ENCODE data around the gene SPRR5. TPM values are rescaled to one million over a fixed set of nuclear protein-coding genes. Genes with fewer than 3 reads are reported as not detected.

SPRR5 gene
- total RNA-seq, 3 donors from 2014 or later: not detected

GRCh38 chr1:152983234-152983633 lies 36.2 kb downstream of the SPRR5 start:
- H3K4me3 Mint-ChIP-seq: no peak overlapping the region
- ATAC-seq (no peak), DNase-seq (no peak)
- no peaks in the 10 kb centered on the region for H3K36me3 Mint-ChIP-seq (ENCODE audit: insufficient read depth)
- H3K9me3 Mint-ChIP-seq: peaks cover 4% of the 10 kb centered on the region
- peaks cover 41% of the 10 kb centered on the region for H3K27me3 Mint-ChIP-seq (ENCODE audit: low read depth)
- no peaks in the 10 kb centered on the region for H3K4me1 Mint-ChIP-seq (ENCODE audit: low read depth)

- Mint-ChIP-seq H3K4me1 (ENCODE audit: low read depth) (no peaks in the 10 kb centered on the region), H3K36me3 (ENCODE audit: insufficient read depth) (no peaks in the 10 kb centered on the region), H3K4me3 (no peak within 1 kb of the TSS), H3K27me3 (ENCODE audit: low read depth) (peaks cover 38% of the 10 kb centered on the region), H3K9me3 (peaks cover 4% of the 10 kb centered on the region)
- ATAC-seq: no peak
- no peak for DNase-seq
Measured at GRCh38 chr1:152983743-152984142, 36.7 kb downstream of the SPRR5 start, which contains the start of gene SPRR1A. Gene SPRR1A (plus strand): TSS chr1:152984081. CDS start chr1:152985231, 1,150 bp downstream.

- DNase-seq: no peak
- no peaks in the 10 kb centered on the region for H3K36me3 Mint-ChIP-seq (ENCODE audit: insufficient read depth)
- no peaks in the 10 kb centered on the region for H3K4me1 Mint-ChIP-seq (ENCODE audit: low read depth)
- H3K4me3 Mint-ChIP-seq: no peak overlapping the region
- peaks cover 4% of the 10 kb centered on the region for H3K9me3 Mint-ChIP-seq
- peaks cover 26% of the 10 kb centered on the region for H3K27me3 Mint-ChIP-seq (ENCODE audit: low read depth)
- ATAC-seq: no peak
Measured at GRCh38 chr1:152986578-152986977, 39.6 kb downstream of the SPRR5 start.

GRCh38 chr1:152993186-152993585 lies 46.2 kb downstream of the SPRR5 start:
- Mint-ChIP-seq H3K4me1 (ENCODE audit: low read depth) (no peaks in the 10 kb centered on the region), H3K9me3 (peaks cover 6% of the 10 kb centered on the region), H3K4me3 (no peak overlapping the region), H3K36me3 (ENCODE audit: insufficient read depth) (no peaks in the 10 kb centered on the region), H3K27me3 (ENCODE audit: low read depth) (peaks cover 13% of the 10 kb centered on the region)
- ATAC-seq (no peak), DNase-seq (no peak)

GRCh38 chr1:152995842-152996241 lies 48.8 kb downstream of the SPRR5 start:
- H3K4me1 Mint-ChIP-seq (ENCODE audit: low read depth): no peaks in the 10 kb centered on the region
- H3K36me3 Mint-ChIP-seq (ENCODE audit: insufficient read depth): no peaks in the 10 kb centered on the region
- DNase-seq: no peak
- H3K27me3 Mint-ChIP-seq (ENCODE audit: low read depth): peaks cover 23% of the 10 kb centered on the region
- ATAC-seq: no peak
- no peak overlapping the region for H3K4me3 Mint-ChIP-seq
- H3K9me3 Mint-ChIP-seq: peaks cover 6% of the 10 kb centered on the region

- Mint-ChIP-seq H3K36me3 (ENCODE audit: insufficient read depth) (no peaks in the 10 kb centered on the region), H3K27me3 (ENCODE audit: low read depth) (peaks cover 28% of the 10 kb centered on the region), H3K4me1 (ENCODE audit: low read depth) (no peaks in the 10 kb centered on the region), H3K9me3 (peaks cover 6% of the 10 kb centered on the region), H3K4me3 (no peak overlapping the region)
- DNase-seq (no peak), ATAC-seq (no peak)
Measured at GRCh38 chr1:152996633-152997400, 49.8 kb downstream of the SPRR5 start.

- Mint-ChIP-seq H3K4me1 (ENCODE audit: low read depth) (no peaks in the 10 kb centered on the region), H3K27me3 (ENCODE audit: low read depth) (peaks cover 28% of the 10 kb centered on the region), H3K9me3 (peaks cover 6% of the 10 kb centered on the region), H3K36me3 (ENCODE audit: insufficient read depth) (no peaks in the 10 kb centered on the region), H3K4me3 (no peak overlapping the region)
- DNase-seq (no peak), ATAC-seq (no peak)
Measured at GRCh38 chr1:152997901-152998300, 50.9 kb downstream of the SPRR5 start.

- Mint-ChIP-seq H3K9me3 (peaks cover 6% of the 10 kb centered on the region), H3K4me3 (no peak overlapping the region), H3K4me1 (ENCODE audit: low read depth) (no peaks in the 10 kb centered on the region), H3K27me3 (ENCODE audit: low read depth) (peaks cover 28% of the 10 kb centered on the region), H3K36me3 (ENCODE audit: insufficient read depth) (no peaks in the 10 kb centered on the region)
- no peak for DNase-seq
- no peak for ATAC-seq
Measured at GRCh38 chr1:152998476-152998875, 51.5 kb downstream of the SPRR5 start.

Other genes with a start within 250 kb of the SPRR5 start
- not detected for gene LCE2A, start 248.9 kb upstream of the SPRR5 start, total RNA-seq
- not detected for gene LCE4A, start 239.0 kb upstream of the SPRR5 start, total RNA-seq
- gene KPRP, start 189.2 kb upstream of the SPRR5 start, total RNA-seq: not detected
- not detected for gene LCE1F, start 172.1 kb upstream of the SPRR5 start, total RNA-seq
- gene LCE1E, start 160.9 kb upstream of the SPRR5 start, total RNA-seq: not detected
- gene LCE1D, start 150.5 kb upstream of the SPRR5 start, total RNA-seq: not detected
- gene LCE1C, start 140.6 kb upstream of the SPRR5 start, total RNA-seq: not detected
- not detected for gene LCE1B, start 135.2 kb upstream of the SPRR5 start, total RNA-seq
- not detected for gene LCE1A, start 119.7 kb upstream of the SPRR5 start, total RNA-seq
- not detected for gene LCE6A, start 104.3 kb upstream of the SPRR5 start, total RNA-seq
- gene LCE7A, start 87.2 kb upstream of the SPRR5 start, total RNA-seq: not detected
- gene SMCP, start 68.9 kb upstream of the SPRR5 start, total RNA-seq: not detected
- gene IVL, start 38.7 kb upstream of the SPRR5 start, total RNA-seq: not detected
- gene SPRR4, start 23.4 kb downstream of the SPRR5 start, total RNA-seq: not detected
- gene SPRR1A, start 36.9 kb downstream of the SPRR5 start, total RNA-seq: not detected
- not detected for gene SPRR3, start 54.5 kb downstream of the SPRR5 start, total RNA-seq
- gene SPRR1B, start 84.0 kb downstream of the SPRR5 start, total RNA-seq: not detected
- gene SPRR2D, start 93.9 kb downstream of the SPRR5 start, total RNA-seq: not detected
- not detected for gene SPRR2A, start 110.3 kb downstream of the SPRR5 start, total RNA-seq
- not detected for gene SPRR2B, start 124.4 kb downstream of the SPRR5 start, total RNA-seq
- not detected for gene SPRR2E, start 147.3 kb downstream of the SPRR5 start, total RNA-seq
- gene SPRR2F, start 166.3 kb downstream of the SPRR5 start, total RNA-seq: not detected
- not detected for gene SPRR2G, start 203.7 kb downstream of the SPRR5 start, total RNA-seq

Measured in activated T-cell treated with anti-CD3 and anti-CD28 coated beads, Interleukin-2, amount 50 U/mL, for 4 hours (primary cell).